Stimulated activated CD8-positive, alpha-beta memory T cell treated with anti-CD3 and anti-CD28 coated beads, Interleukin-7, amount 100 ng/mL, for 1 hour (primary cell): ENCODE results near the gene PMS1.
"Not testable (repeated sequence)": the region's sequence is repeated elsewhere in the genome, so short reads cannot be mapped to it uniquely, and the experiment has no call there.

Source experiments
- DNase-seq, 2 donors: peaks; one replicate each; pipeline ENCODE4 v3.0.0-alpha.2; 2020; ENCODE audit warnings: low read depth in 2 of 2

PMS1 gene

GRCh38 chr2:189818249-189819038 lies 34.2 kb downstream of the PMS1 start:
- DNase-seq: no peak

GRCh38 chr2:189819297-189819704 lies 35.1 kb downstream of the PMS1 start:
- no peak for DNase-seq

- DNase-seq: no peak
Measured at GRCh38 chr2:189821953-189822748, 37.9 kb downstream of the PMS1 start.

GRCh38 chr2:189824694-189825396 lies 40.6 kb downstream of the PMS1 start:
- no peak for DNase-seq

- no peak for DNase-seq
Measured at GRCh38 chr2:189826039-189826438, 41.8 kb downstream of the PMS1 start.

- no peak for DNase-seq
Measured at GRCh38 chr2:189829102-189829833, 45.0 kb downstream of the PMS1 start.

GRCh38 chr2:189830510-189830909 lies 46.3 kb downstream of the PMS1 start:
- DNase-seq: no peak

GRCh38 chr2:189834059-189834458 lies 49.8 kb downstream of the PMS1 start:
- DNase-seq: no peak

- DNase-seq: not testable (repeated sequence)
Measured at GRCh38 chr2:189834642-189835041, 50.4 kb downstream of the PMS1 start.

GRCh38 chr2:189835855-189836558 lies 51.8 kb downstream of the PMS1 start:
- DNase-seq: no peak

GRCh38 chr2:189836644-189837043 lies 52.4 kb downstream of the PMS1 start:
- DNase-seq: no peak

GRCh38 chr2:189837326-189837725 lies 53.1 kb downstream of the PMS1 start:
- DNase-seq: no peak

- DNase-seq: no peak
Measured at GRCh38 chr2:189841019-189841418, 56.8 kb downstream of the PMS1 start.

- no peak for DNase-seq
Measured at GRCh38 chr2:189848276-189848675, 64.0 kb downstream of the PMS1 start.

GRCh38 chr2:189849550-189849949 lies 65.3 kb downstream of the PMS1 start:
- DNase-seq: no peak

GRCh38 chr2:189851174-189851826 lies 67.0 kb downstream of the PMS1 start:
- no peak for DNase-seq

GRCh38 chr2:189854187-189854586 lies 69.9 kb downstream of the PMS1 start:
- no peak for DNase-seq

GRCh38 chr2:189854940-189855339 lies 70.7 kb downstream of the PMS1 start:
- DNase-seq: no peak

- no peak for DNase-seq
Measured at GRCh38 chr2:189858291-189858690, 74.0 kb downstream of the PMS1 start.

- DNase-seq: no peak
Measured at GRCh38 chr2:189860161-189860560, 75.9 kb downstream of the PMS1 start.

GRCh38 chr2:189862751-189863150 lies 78.5 kb downstream of the PMS1 start:
- DNase-seq: no peak
